GM12875 (cell line): ENCODE measurements around the gene ZNF341.

Experiments used
- H3K4me3 ChIP-seq: one replicate; pipeline ENCODE4 v1.5.1; 2011; ENCODE audit warnings: low read depth, low read length, control low read depth
- TF ChIP-seq, protein P1 (sequence below): IDR thresholded peaks from 2 replicates; pipeline ENCODE4 v1.5.1; 2011; ENCODE audit warnings: low read depth, mild to moderate bottlenecking, control low read depth, inconsistent platforms, low read length, moderate library complexity, borderline replicate concordance; ENCODE audit not compliant: insufficient read depth

The ZNF341 gene

DNA sequence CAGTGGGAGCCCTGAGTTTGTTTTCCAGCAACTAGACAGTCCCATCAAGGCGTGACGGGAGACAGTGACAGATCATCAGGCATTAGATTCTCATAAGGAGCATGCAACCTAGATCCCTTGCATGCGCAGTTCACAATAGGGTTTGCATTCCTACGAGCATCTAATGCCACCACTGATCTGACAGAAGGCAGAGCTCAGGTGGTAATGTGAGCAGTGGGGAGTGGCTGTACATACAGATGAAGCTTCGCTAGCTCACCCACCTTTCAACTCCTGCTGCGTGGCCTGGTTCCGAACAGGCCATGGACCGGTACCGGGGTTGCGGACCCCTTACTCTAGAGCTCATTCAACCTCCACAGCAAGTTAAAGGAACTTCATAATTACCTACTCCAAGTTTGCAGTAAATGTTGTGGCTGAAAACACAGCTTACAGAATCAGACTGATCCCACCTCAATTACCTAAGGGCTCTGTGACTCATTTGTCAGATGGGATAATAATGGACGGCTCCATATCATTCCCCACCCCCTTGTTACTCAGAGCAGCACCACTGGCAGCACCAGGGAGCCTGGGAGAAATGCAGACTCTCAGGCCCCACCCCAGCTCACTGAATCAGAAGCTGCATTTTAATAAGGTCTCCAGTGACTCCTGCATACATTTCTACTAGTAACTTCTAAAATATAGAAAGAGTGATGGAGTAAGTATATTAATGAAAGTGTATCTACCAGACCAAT is 27.4 kb upstream of the ZNF341 start:
- no peak overlapping the region for H3K4me3 ChIP-seq
- TF ChIP-seq, protein P1, sequence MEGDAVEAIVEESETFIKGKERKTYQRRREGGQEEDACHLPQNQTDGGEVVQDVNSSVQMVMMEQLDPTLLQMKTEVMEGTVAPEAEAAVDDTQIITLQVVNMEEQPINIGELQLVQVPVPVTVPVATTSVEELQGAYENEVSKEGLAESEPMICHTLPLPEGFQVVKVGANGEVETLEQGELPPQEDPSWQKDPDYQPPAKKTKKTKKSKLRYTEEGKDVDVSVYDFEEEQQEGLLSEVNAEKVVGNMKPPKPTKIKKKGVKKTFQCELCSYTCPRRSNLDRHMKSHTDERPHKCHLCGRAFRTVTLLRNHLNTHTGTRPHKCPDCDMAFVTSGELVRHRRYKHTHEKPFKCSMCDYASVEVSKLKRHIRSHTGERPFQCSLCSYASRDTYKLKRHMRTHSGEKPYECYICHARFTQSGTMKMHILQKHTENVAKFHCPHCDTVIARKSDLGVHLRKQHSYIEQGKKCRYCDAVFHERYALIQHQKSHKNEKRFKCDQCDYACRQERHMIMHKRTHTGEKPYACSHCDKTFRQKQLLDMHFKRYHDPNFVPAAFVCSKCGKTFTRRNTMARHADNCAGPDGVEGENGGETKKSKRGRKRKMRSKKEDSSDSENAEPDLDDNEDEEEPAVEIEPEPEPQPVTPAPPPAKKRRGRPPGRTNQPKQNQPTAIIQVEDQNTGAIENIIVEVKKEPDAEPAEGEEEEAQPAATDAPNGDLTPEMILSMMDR, result no peak

- no peak overlapping the region for H3K4me3 ChIP-seq
- TF ChIP-seq, protein P1, result no peak
Measured at GRCh38 chr20:33707668-33708067, 24.1 kb upstream of the ZNF341 start.

GRCh38 chr20:33709398-33709797 is 22.4 kb upstream of the ZNF341 start:
- TF ChIP-seq, protein P1, result no peak
- H3K4me3 ChIP-seq, result no peak overlapping the region

- TF ChIP-seq, protein P1, result no peak
- H3K4me3 ChIP-seq, result no peak overlapping the region
Measured at GRCh38 chr20:33709905-33710541, 21.8 kb upstream of the ZNF341 start.

- no peak overlapping the region for H3K4me3 ChIP-seq
- TF ChIP-seq, protein P1, result no peak
Measured at GRCh38 chr20:33710681-33711445, 20.9 kb upstream of the ZNF341 start.

GRCh38 chr20:33711446-33711738 is 20.4 kb upstream of the ZNF341 start:
- TF ChIP-seq, protein P1, result no peak
- no peak overlapping the region for H3K4me3 ChIP-seq
